HEK293 (cell line): ENCODE results near the gene ANKRD34B.
"Not testable (repeated sequence)": the region's sequence is repeated elsewhere in the genome, so short reads cannot be mapped to it uniquely, and the experiment has no call there.

Experiments used
- TF ChIP-seq, protein P1 (sequence below): fragments of 450-650 bp; formaldehyde crosslinking; IDR thresholded peaks from 2 replicates; pipeline ENCODE4 v1.5.1; 2016; ENCODE audit warnings: missing biosample characterization, missing genetic modification characterization
- TF ChIP-seq, protein P2 (sequence below): fragments of 450-650 bp; formaldehyde crosslinking; IDR thresholded peaks from 2 replicates; pipeline ENCODE4 v1.5.1; 2016; ENCODE audit warnings: missing biosample characterization, missing genetic modification characterization

DNA sequence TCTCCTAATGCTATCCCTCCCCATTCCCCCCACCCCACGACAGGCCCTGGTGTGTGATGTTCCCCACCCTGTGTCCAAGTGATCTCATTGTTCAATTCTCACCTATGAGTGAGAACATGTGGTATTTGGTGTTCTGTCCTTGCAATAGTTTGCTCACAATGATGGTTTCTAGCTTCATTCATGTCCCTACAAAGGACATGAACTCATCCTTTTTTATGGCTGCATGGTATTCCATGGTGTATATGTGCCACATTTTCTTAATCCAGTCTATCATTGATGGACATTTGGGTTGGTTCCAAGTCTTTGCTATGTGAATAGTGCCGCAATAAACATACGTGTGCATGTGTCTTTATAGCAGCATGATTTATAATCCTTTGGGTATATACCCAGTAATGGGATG lies 10.2 kb upstream of the ANKRD34B start:
- TF ChIP-seq, protein P1, sequence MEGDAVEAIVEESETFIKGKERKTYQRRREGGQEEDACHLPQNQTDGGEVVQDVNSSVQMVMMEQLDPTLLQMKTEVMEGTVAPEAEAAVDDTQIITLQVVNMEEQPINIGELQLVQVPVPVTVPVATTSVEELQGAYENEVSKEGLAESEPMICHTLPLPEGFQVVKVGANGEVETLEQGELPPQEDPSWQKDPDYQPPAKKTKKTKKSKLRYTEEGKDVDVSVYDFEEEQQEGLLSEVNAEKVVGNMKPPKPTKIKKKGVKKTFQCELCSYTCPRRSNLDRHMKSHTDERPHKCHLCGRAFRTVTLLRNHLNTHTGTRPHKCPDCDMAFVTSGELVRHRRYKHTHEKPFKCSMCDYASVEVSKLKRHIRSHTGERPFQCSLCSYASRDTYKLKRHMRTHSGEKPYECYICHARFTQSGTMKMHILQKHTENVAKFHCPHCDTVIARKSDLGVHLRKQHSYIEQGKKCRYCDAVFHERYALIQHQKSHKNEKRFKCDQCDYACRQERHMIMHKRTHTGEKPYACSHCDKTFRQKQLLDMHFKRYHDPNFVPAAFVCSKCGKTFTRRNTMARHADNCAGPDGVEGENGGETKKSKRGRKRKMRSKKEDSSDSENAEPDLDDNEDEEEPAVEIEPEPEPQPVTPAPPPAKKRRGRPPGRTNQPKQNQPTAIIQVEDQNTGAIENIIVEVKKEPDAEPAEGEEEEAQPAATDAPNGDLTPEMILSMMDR (tag by site-specific recombination): not testable (repeated sequence)
- TF ChIP-seq, protein P2, sequence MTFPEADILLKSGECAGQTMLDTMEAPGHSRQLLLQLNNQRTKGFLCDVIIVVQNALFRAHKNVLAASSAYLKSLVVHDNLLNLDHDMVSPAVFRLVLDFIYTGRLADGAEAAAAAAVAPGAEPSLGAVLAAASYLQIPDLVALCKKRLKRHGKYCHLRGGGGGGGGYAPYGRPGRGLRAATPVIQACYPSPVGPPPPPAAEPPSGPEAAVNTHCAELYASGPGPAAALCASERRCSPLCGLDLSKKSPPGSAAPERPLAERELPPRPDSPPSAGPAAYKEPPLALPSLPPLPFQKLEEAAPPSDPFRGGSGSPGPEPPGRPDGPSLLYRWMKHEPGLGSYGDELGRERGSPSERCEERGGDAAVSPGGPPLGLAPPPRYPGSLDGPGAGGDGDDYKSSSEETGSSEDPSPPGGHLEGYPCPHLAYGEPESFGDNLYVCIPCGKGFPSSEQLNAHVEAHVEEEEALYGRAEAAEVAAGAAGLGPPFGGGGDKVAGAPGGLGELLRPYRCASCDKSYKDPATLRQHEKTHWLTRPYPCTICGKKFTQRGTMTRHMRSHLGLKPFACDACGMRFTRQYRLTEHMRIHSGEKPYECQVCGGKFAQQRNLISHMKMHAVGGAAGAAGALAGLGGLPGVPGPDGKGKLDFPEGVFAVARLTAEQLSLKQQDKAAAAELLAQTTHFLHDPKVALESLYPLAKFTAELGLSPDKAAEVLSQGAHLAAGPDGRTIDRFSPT (tag by site-specific recombination): not testable (repeated sequence)
